ENCODE measurements around the gene UQCR11. TPM values are rescaled to one million over a fixed set of nuclear protein-coding genes. Genes with fewer than 3 reads are reported as not detected.

The UQCR11 gene
- polyA plus RNA-seq, 1 donor (not counting 4 experiments of a cell fraction or from before 2014, with no cell fraction given) = 327 TPM

GRCh38 chr19:1611353-1611752, 6.1 kb upstream of the UQCR11 start:
- Histone ChIP-seq H3K4me2 (ENCODE audit: control insufficient read depth, extremely low read depth, insufficient read depth, low read depth, low read length) (no peak overlapping the region), H4K20me1 (ENCODE audit: control insufficient read depth, extremely low read depth, insufficient read depth, low read length) (no peaks in the 10 kb centered on the region), H3K79me2 (ENCODE audit: control insufficient read depth, insufficient read depth, low read length) (no peaks in the 10 kb centered on the region), H3K9ac (ENCODE audit: control insufficient read depth, extremely low read depth, insufficient read depth, low read length) (no peak overlapping the region), H3K9me1 (ENCODE audit: control insufficient read depth, extremely low read depth, insufficient read depth, low read length) (no peaks in the 10 kb centered on the region), H3K9me3 (ENCODE audit: control insufficient read depth, low read depth, low read length) (no peaks in the 10 kb centered on the region), H3K27me3 (ENCODE audit: control insufficient read depth, extremely low read depth, insufficient read depth, low read length) (no peaks in the 10 kb centered on the region), H3K4me1 (ENCODE audit: control insufficient read depth, extremely low read depth, insufficient read depth, low read length) (peaks cover under 1% of the 10 kb centered on the region), H3K27ac (ENCODE audit: control insufficient read depth, insufficient read depth, low read length) (no peak overlapping the region), H3K4me3 (ENCODE audit: control insufficient read depth in 2 of 3, extremely low read depth in 1 of 3, insufficient read depth in 2 of 3, low read depth in 1 of 3, low read length in 3 of 3) (no peak overlapping the region), H2AFZ (ENCODE audit: control insufficient read depth, low read length) (no peak overlapping the region), H3K36me3 (ENCODE audit: control insufficient read depth in 2 of 2, extremely low read depth in 1 of 2, insufficient read depth in 2 of 2, low read length in 2 of 2) (peaks cover 11 to 32% of the 10 kb centered on the region in 2 experiments)
- dilution Hi-C loops (cut with MboI; ENCODE audit: extremely low pct_ligation_motif_present, low sequenced_read_pairs) = no loop called here
- FAIRE-seq (no peak), DNase-seq (ENCODE audit: low read depth, low spot score) (no peak)
- no peak for TF ChIP-seq CTCF (optimal IDR thresholded peaks at IDR 0.05 in 1 of 3, IDR thresholded peaks at IDR 0.05 in 1 of 3, conservative IDR thresholded peaks at IDR 0.05 in 1 of 3; ENCODE audit: extremely low read depth in 1 of 3, insufficient read depth in 2 of 3, low read length in 3 of 3)
- TF ChIP-seq EZH2 (IDR thresholded peaks at IDR 0.05; ENCODE audit: low read length) = no peak

DNA sequence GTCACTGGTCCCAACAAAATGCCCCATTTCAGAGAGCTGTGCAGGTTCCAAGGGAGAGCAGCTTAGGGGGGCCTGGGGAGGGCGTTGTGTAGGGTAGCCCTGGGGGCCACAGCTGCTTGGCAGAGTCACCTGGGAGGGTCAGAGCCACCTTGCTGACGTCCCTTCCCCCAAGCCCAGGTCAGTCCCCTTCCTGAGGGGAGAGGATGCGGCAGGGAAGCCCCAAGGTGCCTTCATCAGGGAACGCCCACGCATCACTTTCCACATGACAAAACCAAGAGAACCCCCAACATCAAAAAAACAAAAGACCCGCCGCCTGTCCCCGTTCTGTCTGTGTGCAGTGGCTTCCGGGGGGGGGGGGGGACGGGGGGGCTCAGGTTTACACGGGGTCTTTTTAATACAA, 5.3 kb upstream of the UQCR11 start:
- FAIRE-seq (no peak), DNase-seq (ENCODE audit: low read depth, low spot score) (no peak)
- dilution Hi-C loops (cut with MboI; ENCODE audit: extremely low pct_ligation_motif_present, low sequenced_read_pairs) = no loop called here
- Histone ChIP-seq H3K9me3 (ENCODE audit: control insufficient read depth, low read depth, low read length) (no peaks in the 10 kb centered on the region), H3K4me3 (ENCODE audit: control insufficient read depth in 2 of 3, extremely low read depth in 1 of 3, insufficient read depth in 2 of 3, low read depth in 1 of 3, low read length in 3 of 3) (no peak overlapping the region), H2AFZ (ENCODE audit: control insufficient read depth, low read length) (no peak overlapping the region), H3K4me1 (ENCODE audit: control insufficient read depth, extremely low read depth, insufficient read depth, low read length) (peaks cover 6% of the 10 kb centered on the region), H3K9me1 (ENCODE audit: control insufficient read depth, extremely low read depth, insufficient read depth, low read length) (no peaks in the 10 kb centered on the region), H3K27ac (ENCODE audit: control insufficient read depth, insufficient read depth, low read length) (no peak overlapping the region), H3K36me3 (ENCODE audit: control insufficient read depth in 2 of 2, extremely low read depth in 1 of 2, insufficient read depth in 2 of 2, low read length in 2 of 2) (peaks cover 11 to 29% of the 10 kb centered on the region in 2 experiments), H3K79me2 (ENCODE audit: control insufficient read depth, insufficient read depth, low read length) (no peaks in the 10 kb centered on the region), H3K4me2 (ENCODE audit: control insufficient read depth, extremely low read depth, insufficient read depth, low read depth, low read length) (no peak overlapping the region), H3K9ac (ENCODE audit: control insufficient read depth, extremely low read depth, insufficient read depth, low read length) (no peak overlapping the region), H3K27me3 (ENCODE audit: control insufficient read depth, extremely low read depth, insufficient read depth, low read length) (no peaks in the 10 kb centered on the region), H4K20me1 (ENCODE audit: control insufficient read depth, extremely low read depth, insufficient read depth, low read length) (no peaks in the 10 kb centered on the region)
- TF ChIP-seq CTCF (optimal IDR thresholded peaks at IDR 0.05 in 1 of 3, IDR thresholded peaks at IDR 0.05 in 1 of 3, conservative IDR thresholded peaks at IDR 0.05 in 1 of 3; ENCODE audit: extremely low read depth in 1 of 3, insufficient read depth in 2 of 3, low read length in 3 of 3) (no peak), EZH2 (IDR thresholded peaks at IDR 0.05; ENCODE audit: low read length) (no peak)
